Iris pigment epithelial cell (primary cell): ENCODE measurements around the gene IRS2.
A peak's percentile ranks its signal among the peaks of the same experiment; 100 is the strongest.

Experiments used
- DNase-seq: peaks from one replicate; pipeline ENCODE4 v3.0.0-alpha.2; 2011; ENCODE audit warnings: low read depth

The IRS2 gene

DNA sequence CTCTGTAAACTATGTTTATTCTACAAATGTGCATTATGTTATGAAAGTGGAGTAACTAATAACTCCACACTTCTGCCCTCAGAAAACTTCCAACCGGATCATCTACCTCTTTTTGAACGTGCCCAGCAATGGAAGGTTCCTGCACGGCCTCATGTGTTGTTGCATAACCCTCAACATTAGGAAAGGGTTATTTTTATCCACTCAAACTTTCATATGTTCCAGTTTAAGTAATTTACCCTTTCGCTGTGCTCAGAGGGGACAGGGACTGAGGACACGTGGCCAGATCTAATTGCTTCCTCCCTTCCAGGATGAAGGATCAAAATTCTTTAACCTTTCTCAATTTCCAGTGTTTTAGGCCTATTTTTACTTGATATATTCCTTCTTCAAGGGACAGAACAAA lies 29.6 kb downstream of the IRS2 start:
- no peak for DNase-seq

DNA sequence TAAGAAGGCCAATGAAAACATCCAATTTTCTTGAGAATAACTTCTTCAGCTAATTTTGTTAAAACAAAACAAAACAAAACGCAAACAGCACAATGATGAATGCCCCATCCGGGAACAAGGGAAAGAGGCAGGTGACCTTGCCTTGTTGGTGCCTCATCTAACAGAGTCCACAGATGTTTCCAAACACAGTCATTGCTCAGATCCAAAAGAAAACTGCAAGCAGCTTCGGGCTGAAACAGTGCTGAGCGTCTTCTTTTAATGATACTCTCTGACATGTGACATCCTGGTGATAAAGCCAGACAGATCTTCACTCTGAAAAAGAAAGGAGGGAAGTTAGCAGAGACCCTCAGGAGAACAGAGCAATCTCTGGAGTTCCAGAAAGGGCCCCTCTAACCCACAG lies 30.4 kb downstream of the IRS2 start:
- no peak for DNase-seq

DNA sequence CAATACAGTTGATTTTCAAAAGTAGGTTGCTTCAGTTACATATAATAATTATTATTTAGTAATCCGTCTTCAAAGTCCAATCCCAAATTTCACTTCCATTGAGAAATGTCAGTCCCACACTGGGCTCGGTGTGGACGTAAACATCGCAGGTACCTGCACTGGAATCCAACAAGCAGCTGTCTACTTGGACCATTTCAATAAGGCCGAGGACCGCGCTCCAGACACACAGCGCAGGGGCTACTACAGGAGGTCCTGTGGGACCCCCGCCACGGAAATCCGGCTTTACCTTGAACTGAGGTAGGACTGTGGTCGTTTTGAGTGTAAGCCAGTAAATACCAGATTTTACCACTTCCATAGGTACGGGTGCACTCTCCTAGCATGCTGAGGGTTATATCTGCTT lies 30.8 kb downstream of the IRS2 start:
- DNase-seq: no peak

DNA sequence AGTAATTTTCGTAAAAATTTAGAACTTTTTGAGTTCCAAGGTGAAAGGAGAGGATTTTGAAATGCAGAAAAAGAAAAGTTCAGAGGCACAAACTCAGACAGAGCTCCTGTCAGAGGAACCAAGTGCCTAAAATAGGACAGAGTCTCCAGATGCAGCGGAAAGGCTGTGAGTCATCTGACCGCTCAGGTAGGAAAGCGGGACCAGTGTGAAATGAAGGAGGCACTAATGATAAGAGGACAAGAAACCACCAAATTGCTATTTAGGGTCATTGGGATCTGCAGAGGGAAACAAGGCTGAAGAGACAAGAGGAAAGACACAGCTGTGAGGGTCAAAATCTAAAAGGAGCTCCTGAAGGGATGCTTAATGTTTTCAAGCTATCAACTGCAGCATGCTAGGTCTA lies 34.9 kb downstream of the IRS2 start:
- DNase-seq: no peak

DNA sequence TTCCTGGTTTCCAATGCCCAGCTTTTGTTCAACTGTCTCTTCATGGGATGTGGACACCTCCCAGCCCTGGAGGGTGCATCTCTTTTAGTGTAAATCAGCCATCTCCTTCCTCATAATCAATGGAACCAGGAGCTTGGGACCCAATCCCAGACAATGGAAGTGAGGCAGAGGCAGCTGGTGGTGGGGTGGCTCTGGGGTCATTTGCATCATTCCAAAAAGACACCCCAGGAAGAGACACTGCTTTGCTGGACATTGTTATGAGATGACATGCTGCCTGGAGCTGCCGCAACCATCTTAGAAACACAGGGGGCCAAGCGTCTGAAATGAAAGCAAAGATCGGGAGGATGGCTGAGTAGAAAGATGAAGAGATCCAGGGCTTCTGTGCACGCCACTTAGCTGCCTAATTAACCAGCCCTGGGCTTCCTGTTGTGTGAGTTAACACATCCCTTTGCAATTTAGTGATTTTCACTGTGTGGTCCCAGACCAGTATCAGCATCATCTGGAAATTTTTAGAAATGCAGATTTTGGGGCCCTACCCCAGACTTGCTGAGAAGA lies 36.1 kb downstream of the IRS2 start:
- no peak for DNase-seq

DNA sequence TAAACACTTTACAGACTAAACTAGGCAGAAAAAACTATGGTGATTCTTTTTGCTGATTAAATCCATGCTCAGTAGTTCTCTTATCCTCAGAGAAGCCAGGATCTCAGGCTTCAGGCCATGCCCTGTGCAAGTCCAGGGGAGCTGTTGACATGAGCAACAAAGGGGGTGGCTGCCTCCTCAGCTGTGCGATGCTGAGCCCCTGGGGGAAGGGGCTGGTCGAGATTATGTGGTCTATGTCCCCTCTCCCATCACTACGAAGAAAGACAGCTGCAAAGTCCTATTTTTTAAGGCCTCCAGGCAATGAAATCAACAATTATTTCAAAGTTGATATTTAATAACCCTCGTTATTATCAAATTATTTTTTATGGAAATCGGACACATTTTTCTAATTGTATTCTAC lies 37.0 kb downstream of the IRS2 start:
- DNase-seq: no peak

DNA sequence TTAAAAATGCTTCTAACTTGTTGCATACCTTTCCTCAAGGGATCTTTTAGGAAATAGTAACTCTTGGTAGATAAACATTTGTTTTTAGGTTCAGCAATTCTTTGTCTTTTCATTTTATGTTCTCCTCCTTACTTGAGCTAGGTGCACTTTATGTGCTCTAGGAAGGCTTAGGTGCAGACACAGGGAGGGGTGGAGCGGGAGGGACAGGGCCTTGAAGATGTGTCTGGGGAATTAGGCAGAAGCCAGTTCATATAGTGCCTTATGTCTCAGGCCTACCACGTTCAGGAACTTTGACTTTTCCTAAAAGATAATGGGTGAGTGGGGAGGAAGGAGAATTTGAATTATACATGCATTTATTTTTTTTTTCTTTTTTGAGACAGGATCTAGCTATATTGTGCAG lies 37.7 kb downstream of the IRS2 start:
- no peak for DNase-seq

DNA sequence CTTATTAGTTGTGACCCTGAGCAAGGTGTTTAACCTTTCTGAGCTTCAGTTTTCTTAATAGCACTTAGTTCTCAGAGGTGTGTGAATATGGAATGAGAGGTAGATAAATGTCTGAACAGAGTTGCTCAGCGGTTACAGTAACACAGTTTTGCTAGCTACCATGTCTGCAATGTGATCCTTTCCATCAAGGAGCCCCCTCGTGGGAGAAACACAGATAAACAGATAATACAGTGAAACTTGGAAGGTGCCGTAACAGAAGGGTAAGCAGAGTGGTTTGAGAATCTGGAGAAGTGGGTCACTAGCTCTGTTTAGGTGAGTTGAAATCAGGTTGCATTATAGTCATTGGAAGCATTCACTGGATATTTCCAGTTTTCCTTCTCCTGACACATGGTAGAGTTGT lies 38.9 kb downstream of the IRS2 start:
- DNase-seq: peak; percentile 30

DNA sequence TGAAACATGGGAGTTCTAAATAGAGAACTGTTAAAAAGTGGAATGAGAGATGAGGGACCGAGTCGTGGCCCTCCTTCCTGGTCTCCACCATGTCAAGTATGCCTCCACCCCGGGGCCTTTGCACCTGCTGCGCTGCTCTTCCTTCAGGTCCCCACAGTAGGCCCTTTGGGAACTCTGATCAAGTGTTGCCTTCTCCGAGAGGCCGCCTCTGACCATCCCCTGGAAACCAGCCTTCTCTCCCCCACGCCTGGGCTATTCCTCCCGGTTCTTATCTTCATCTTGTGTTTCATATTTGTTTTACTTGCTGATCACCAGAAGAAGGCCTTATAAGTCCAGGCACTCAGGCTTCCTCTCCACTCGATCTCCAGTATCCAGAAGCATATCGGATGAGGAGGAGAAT lies 40.0 kb downstream of the IRS2 start:
- no peak for DNase-seq

DNA sequence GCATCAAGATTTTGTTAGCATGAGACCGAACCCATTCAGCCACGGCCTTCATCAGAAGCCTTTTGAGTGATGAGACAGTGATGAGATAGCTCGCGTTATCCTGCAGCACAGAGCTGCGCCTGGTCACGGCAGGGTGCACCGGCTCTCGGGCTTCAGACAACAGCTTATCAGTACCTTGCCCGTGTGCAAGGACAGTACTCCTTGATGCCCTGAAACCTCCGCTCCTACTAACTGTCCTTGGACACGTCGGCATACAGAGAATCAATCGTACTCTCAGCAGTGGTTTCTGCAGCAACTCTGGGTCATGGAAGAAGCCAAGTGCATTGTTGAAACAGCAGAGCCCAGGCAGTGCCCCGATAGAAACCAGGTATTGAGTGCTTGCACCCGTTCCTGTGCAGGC lies 40.7 kb downstream of the IRS2 start:
- DNase-seq: no peak

DNA sequence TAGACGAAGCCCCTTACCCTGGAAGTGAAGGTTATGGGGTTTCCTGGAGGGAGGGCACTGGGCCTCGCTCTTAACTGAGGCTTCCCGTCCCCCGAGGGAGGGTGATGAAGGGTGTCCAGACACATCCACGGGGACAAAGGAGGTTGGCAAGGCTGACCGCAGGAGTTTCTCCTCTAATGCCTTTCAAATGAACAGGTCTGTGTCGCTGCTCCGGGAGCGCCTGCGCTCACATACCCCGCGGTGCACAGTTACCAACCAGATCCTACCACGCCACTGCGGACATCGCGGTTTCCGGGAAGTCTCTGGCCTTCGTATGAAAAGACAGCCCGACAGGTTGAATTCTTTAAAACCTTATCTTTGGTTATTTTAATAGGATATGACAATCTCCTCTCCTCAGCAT lies 41.3 kb downstream of the IRS2 start:
- DNase-seq: no peak

DNA sequence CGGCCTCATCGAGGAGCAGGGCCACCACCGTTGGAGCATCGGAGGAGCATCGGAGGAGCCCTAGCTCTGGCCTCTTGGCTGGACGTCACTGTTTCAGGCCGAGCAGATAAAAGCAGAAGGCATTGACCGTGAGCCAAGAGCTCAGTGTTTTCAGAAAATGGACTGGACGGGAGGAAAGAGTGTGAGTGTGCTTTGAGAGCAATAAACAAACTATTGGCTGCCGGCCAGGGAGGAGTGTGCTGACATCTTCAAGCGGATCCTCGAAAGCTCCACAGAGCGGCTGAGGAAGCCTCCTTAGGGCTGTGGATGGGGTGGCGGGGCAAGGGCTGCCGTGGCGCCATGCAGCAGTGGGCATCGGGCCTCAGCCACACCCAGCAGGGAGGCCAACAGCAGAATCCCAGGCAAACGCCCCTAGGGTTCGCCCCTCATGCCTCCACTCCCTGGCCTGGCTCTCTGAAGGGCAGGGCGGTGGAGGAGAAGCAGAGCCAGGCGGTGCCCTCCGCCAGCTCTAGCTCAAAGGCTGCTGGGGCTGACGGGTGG lies 41.8 kb downstream of the IRS2 start:
- peak; percentile 97 for DNase-seq

DNA sequence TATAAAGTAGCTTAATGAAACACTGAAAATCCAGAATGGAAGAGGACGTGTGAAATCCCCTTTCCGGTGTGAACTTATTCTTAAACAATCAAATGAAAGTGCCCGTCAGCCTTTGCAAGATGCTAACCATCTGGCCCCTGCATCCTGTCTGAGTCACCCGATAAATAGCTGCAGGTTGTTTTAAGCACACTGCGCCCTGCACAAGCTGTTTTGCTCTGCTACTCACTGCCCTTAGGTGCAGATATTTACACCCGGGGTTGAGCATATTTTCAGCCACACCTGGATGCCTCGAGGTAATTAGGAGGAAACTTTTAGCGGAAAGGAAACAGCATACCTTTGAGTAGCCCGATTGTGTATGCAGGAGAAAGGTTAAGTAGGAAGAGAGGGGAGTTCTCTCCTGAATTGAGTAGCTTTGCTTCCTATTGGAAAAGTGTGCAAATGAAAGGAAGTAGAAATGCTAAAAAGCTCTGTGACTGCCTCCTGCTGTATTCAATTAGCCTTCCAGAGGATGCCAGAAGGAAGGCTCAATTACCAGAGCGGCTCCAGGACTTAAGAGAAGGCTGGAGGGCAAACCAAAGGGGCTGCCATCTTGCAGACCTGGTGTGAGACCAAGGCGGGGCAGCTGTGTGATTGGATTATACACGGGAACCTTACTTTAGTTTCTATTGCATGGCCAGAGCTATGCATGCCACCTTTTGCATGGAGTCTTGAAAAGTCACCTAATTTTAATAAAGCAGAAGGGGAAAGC lies 42.5 kb downstream of the IRS2 start:
- DNase-seq: peak; percentile 89

DNA sequence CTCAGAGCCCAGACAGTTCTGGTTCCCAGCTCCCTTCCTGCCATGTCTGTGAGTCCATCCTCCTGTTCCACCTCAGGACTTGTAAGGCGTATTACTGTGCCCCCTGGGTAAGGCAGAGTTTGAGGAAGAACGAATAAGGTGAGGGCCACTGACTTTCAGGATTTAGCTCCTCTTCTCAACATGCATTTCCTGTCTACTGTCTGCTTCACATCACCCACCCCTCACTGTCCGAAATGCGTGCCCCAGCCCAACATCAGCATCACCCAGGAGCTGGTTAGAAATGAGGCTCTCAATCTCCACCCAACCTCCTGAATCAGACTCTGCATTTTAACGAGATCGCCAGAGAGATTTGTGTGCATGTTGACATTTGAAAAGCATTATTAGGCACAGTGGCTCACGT lies 44.4 kb downstream of the IRS2 start:
- DNase-seq: no peak

DNA sequence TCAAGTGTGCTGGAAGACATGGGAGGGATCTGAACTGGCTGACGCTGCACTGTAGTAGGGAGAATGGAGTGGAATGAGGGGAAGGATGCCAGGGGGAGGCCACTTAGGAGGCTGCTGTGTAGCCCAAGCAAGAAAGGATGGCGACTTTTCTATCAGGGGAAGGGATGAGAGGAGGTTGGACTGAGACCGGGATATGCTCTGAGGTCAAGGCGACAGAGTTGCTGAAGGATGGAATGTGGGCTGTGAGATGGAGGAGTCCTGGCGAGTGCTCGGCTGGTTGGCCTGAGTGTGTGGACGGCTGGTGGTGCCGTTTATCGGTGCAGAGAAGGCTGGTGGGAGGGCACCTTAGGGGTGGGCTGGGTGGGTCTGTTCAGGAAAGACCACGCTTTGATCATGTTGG lies 45.7 kb downstream of the IRS2 start:
- DNase-seq: no peak

DNA sequence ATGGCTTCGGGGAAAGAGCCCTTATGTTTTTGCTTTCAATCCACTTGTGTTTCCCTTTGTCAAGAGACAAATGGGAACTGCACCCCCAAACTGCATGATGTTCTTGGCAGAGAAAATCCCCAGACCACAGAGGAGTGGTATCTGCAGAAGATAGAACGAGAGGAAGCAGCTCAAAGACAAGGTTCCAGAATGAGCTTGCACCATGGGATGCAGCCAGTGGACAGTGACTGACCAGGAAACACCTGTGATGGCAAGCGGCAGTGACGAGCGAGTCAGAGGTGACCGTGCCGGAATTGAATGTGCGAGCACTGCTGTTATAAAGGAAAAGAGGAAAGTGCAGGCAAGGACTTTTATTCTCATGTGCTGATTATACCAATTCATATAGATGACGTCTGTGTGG lies 46.3 kb downstream of the IRS2 start:
- no peak for DNase-seq

DNA sequence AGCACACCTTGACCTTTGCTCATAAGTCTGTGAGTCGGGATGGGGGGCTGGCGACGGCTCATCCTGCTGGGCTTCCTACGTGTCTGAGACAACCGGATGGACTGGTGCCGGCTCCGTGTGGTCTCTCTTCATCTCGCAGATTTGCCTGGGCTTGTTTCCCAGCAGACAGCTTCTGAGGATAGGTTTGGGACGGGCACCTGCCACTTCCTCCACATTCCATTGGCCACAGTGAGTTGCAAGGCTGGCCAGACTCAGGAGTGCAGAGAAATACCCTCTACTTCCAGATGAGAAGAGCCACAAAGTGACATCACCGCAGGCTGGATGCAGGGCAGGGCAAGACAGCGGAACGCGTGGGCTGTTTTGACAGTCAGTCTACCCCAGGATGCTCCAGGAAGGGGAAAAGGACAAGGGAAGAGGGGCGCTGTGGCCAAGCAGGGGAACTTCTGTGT lies 48.1 kb downstream of the IRS2 start:
- no peak for DNase-seq

DNA sequence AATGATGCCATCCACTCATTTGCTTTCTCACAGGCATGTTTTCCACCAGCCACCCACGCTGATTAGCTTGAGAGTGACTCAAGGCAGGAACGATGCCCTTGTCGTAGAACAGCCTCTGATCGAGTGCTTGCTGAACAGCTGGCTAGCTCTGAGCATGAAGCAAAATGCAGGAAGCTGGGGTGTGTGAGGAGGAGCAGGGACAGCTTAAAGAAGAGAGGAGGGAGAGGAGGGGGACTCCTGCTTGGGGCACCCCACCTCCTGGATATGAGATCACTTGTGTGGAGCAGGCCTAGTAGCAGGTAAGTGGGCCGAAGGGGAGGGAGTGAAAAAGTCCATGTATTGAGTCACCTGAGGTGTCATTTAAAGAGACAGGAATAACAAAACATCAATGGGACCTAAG lies 48.8 kb downstream of the IRS2 start:
- DNase-seq: peak; percentile 28

DNA sequence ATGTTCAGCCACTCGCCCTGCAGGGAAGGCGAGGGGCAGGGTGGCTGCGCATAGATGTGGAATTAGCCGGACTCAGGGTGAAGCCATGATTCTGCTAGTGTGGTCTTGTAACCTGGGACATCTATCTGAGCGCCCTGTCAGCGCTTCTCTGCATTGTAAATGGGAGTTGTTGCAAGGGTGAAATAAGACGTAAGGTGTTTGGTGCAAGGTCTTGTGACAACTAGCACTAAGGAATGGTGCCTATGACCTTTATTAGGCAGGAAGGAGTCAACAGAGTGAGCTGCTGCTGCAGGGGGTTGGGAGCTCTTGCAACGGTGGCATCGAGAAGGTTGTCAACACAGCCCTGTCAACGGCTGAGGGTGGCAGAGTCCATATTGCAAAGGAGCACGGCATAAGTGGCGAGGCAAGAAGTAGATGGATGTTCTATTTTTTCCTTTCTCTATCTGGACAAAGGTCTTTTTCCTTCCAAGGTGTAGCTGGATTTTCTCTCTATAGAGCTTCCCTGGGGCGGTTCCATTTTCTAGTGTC lies 49.3 kb downstream of the IRS2 start:
- DNase-seq: no peak

DNA sequence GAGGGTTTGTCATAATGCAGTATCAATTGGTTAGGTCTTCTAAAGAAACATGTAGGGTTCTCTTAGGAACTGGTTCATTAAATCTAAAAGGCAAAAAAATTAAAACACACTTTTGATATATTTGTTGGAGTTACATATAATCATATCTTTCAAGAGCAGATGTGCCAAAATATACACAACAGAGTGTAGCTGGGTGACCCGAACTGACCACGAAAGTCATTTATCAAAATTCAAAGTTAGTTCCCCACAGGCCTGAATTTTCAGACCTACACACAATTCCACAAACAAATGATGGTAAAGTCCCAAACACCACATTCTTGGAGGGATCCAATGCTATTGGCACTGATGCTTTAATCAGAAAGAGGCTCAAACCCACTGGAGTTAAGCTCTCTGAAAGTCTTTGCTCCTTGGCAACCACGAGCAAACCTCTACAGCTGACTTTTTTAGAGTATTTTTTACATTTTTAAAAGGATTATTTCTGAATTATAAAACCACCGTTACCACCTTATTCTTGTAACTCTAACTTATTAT lies 50.9 kb downstream of the IRS2 start:
- DNase-seq: no peak

DNA sequence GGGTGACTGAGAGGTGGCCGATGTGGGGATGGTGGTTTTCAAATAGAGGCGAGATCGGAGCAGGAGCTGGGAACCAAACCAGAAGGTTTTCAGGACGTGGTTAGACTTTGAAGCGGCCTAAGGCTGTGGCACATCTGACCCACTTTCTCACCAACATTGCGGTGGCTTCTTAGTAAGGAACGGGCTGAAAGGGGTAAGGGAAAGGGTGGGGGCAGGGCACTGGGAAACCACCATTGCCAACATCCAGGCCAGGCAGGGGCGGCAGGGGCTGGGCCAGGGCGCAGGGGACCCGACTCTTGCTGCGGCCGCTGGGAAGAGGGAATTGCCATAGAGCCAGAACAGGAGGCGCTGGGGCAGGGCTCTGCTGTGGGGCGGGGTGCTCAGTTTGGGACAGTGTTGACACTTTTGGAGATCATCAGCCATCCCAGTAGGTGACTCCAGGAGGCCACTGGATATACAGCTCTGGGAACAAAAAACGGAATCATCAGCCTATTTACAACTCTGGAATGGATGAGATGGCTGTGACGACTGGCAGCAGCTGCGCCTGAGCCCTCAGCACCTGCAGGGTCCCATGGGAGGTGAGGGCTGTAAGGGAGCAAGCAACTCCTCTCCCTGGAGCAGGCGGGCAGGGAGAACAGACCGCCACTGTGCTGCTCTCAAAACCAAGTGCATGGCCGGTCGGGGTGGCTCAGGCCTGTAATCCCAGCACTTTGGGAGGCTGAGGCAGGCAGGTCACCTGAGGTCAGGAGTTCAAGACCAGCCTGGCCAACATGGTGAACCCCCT lies 52.2 kb downstream of the IRS2 start:
- DNase-seq: no peak

DNA sequence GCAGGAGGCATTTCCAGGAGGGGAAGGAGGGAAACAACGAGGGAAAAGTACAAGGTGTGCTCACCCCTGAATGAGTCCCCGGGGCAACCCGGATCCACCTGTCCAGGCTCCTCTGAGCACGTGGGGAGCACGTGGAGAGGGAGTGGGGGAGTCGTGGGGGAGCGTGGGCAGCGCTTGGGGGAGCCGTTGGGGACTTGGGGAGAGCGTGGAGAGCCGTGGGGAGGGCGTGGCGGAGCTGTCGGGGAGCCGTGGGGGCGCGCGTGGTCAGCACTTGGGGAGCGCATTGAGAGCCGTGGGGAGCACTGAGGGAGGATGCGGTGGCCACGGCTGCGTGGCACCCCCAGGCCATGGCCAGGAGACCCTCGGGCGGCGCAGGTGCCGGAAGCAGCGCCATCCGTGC lies 52.8 kb downstream of the IRS2 start:
- DNase-seq: no peak
